SK-MEL-5 (cell line): ENCODE data around the gene ZNF311. TPM values are rescaled to one million over a fixed set of nuclear protein-coding genes. Genes with fewer than 3 reads are reported as not detected.
"Not testable (repeated sequence)": the region's sequence is repeated elsewhere in the genome, so short reads cannot be mapped to it uniquely, and the experiment has no call there.

Source experiments
- DNase-seq: peaks from one replicate; pipeline ENCODE4 v3.0.0-alpha.2; 2016; ENCODE audit warnings: low read depth, low spot score
- in situ Hi-C: cut with HindIII; loops from 2 replicates; pipeline ENCODE4 v1.10.0; 2016; ENCODE audit warnings: low sequenced_read_pairs, high pct_unique_total_duplicates, low pct_unique_long_range_greater_than_20kb
- total RNA-seq: library from RNA; depleted of rRNA; stranded (reverse); fragments of >200 nt; shearing (Covaris generic); gene quantifications from 2 replicates; pipeline ENCODE4 v1.2.3, GENCODE V29; 2014

ZNF311 gene
- total RNA-seq, 1 experiment from 2014 or later = not detected

- DNase-seq = no peak
- in situ Hi-C loops = no loop called here
Observed at GRCh38 chr6:28968476-28968875, 36.6 kb downstream of the ZNF311 start.

- DNase-seq = no peak
- in situ Hi-C loops = no loop called here
Observed at GRCh38 chr6:28965706-28966105, 39.4 kb downstream of the ZNF311 start.

- no peak for DNase-seq
- in situ Hi-C loops = no loop called here
Observed at GRCh38 chr6:28960846-28961500, 44.1 kb downstream of the ZNF311 start.

GRCh38 chr6:28958561-28959243 lies 46.4 kb downstream of the ZNF311 start:
- in situ Hi-C loops, DNase-seq: not testable (repeated sequence)

GRCh38 chr6:28957795-28958314 lies 47.3 kb downstream of the ZNF311 start:
- DNase-seq, in situ Hi-C loops: not testable (repeated sequence)

- in situ Hi-C loops = no loop called here
- no peak for DNase-seq
Observed at GRCh38 chr6:28956331-28956730, 48.8 kb downstream of the ZNF311 start.

- peak; percentile 45 for DNase-seq
Observed at GRCh38 chr6:28953585-28954258, 51.4 kb downstream of the ZNF311 start.

GRCh38 chr6:28953039-28953584 lies 52.0 kb downstream of the ZNF311 start:
- in situ Hi-C loops = no loop called here
- DNase-seq = peak; percentile 77

More at GRCh38 chr6:28953585-28954258, 51.4 kb downstream of the ZNF311 start:
- in situ Hi-C loops = no loop called here

GRCh38 chr6:28949656-28950195 lies 55.4 kb downstream of the ZNF311 start:
- in situ Hi-C loops, DNase-seq: not testable (repeated sequence)

- no peak for DNase-seq
- in situ Hi-C loops = no loop called here
Observed at GRCh38 chr6:28948782-28949486, 56.2 kb downstream of the ZNF311 start.

GRCh38 chr6:28947831-28948270 lies 57.3 kb downstream of the ZNF311 start:
- no peak for DNase-seq
- in situ Hi-C loops = no loop called here

GRCh38 chr6:28947067-28947765 lies 57.9 kb downstream of the ZNF311 start:
- in situ Hi-C loops = no loop called here
- DNase-seq = no peak

- in situ Hi-C loops = no loop called here
- no peak for DNase-seq
Observed at GRCh38 chr6:28945349-28945748, 59.8 kb downstream of the ZNF311 start.
